Hepatocyte (in vitro differentiated cells): ENCODE results near the gene EVL. TPM values are rescaled to one million over a fixed set of nuclear protein-coding genes. Genes with fewer than 3 reads are reported as not detected.

Experiments used
- DNase-seq: peaks from one replicate; pipeline ENCODE4 v3.0.0-alpha.2; 2016; ENCODE audit warnings: low spot score
- H2AFZ ChIP-seq: fragments of 200-600 bp; sonication (generic); 2 replicates; pipeline ENCODE4 v1.6.0; 2016; ENCODE audit warnings: antibody characterized with exemption, mild to moderate bottlenecking
- H3K27ac ChIP-seq: fragments of 200-600 bp; sonication (generic); 2 replicates; pipeline ENCODE4 v1.5.1; 2016; ENCODE audit warnings: mild to moderate bottlenecking
- H3K27me3 ChIP-seq: fragments of 200-600 bp; sonication (generic); 2 replicates; pipeline ENCODE4 v1.6.1; 2016
- H3K36me3 ChIP-seq: fragments of 200-600 bp; sonication (generic); replicated peaks from 2 replicates; pipeline ENCODE4 v1.5.1; 2016; ENCODE audit warnings: low read depth; ENCODE audit not compliant: insufficient read depth
- H3K4me1 ChIP-seq: fragments of 200-600 bp; sonication (generic); 2 replicates; pipeline ENCODE4 v1.5.1; 2016; ENCODE audit warnings: mild to moderate bottlenecking, moderate library complexity; ENCODE audit not compliant: insufficient read depth
- H3K4me2 ChIP-seq: fragments of 200-600 bp; sonication (generic); 2 replicates; pipeline ENCODE4 v1.6.0; 2016
- H3K4me3 ChIP-seq: fragments of 200-600 bp; sonication (generic); 2 replicates; pipeline ENCODE4 v1.5.1; 2016; ENCODE audit warnings: mild to moderate bottlenecking
- H3K79me2 ChIP-seq: fragments of 200-600 bp; sonication (generic); 2 replicates; pipeline ENCODE4 v1.6.0; 2017; ENCODE audit warnings: mild to moderate bottlenecking
- H3K9me2 ChIP-seq: fragments of 200-600 bp; sonication (generic); replicated peaks from 2 replicates; pipeline ENCODE4 v1.6.0; 2017; ENCODE audit warnings: mild to moderate bottlenecking; ENCODE audit not compliant: insufficient read depth
- H3K9me3 ChIP-seq: fragments of 200-600 bp; sonication (generic); 2 replicates; pipeline ENCODE4 v1.5.1; 2016; ENCODE audit warnings: low read depth, mild to moderate bottlenecking
- H4K20me1 ChIP-seq: fragments of 200-600 bp; sonication (generic); 2 replicates; pipeline ENCODE4 v1.6.0; 2016; ENCODE audit warnings: mild to moderate bottlenecking; ENCODE audit not compliant: insufficient read depth, poor library complexity, severe bottlenecking
- CTCF ChIP-seq: fragments of 200-600 bp; sonication (generic); IDR thresholded peaks from 2 replicates; pipeline ENCODE4 v1.5.1; 2016; ENCODE audit warnings: antibody characterized with exemption, mild to moderate bottlenecking; ENCODE audit not compliant: poor library complexity
- EZH2 ChIP-seq: fragments of 200-600 bp; sonication (generic); IDR thresholded peaks from 2 replicates; pipeline ENCODE4 v1.6.1; 2016; ENCODE audit warnings: antibody characterized with exemption, mild to moderate bottlenecking, borderline replicate concordance
- EZH2phosphoT487 ChIP-seq: fragments of 200-600 bp; sonication (generic); IDR thresholded peaks from one replicate; pipeline ENCODE4 v1.6.1; 2018; ENCODE audit warnings: antibody characterized with exemption, mild to moderate bottlenecking, low read depth, moderate library complexity; ENCODE audit not compliant: unreplicated experiment, severe bottlenecking
- WGBS: methylation state at CpG from one replicate; pipeline ENCODE4 v1.1.6; 2016; ENCODE audit warnings: low lambda C conversion rate; ENCODE audit errors: missing lambda C conversion rate; 5-methylcytosine and 5-hydroxymethylcytosine counted together
- polyA plus RNA-seq: library from polyadenylated mRNA; unstranded; fragments of >200 nt; fragmentation: Nextera tagmentation; extraction: Ambion mirVana; gene quantifications from 2 replicates; pipeline ENCODE4 v1.2.1, GENCODE V29; 2016
- total RNA-seq: library from RNA; depleted of rRNA; stranded (reverse); fragments of >200 nt; gene quantifications from 2 replicates; pipeline ENCODE4 v1.2.3, GENCODE V29; 2014

EVL gene
- total and polyA plus RNA-seq, 2 experiments from 2014 or later = 60.5 to 77.2 TPM

GRCh38 chr14:100153560-100153959 is 88.3 kb downstream of the EVL start:
- Histone ChIP-seq H4K20me1 (no peaks in the 10 kb centered on the region), H3K27ac (no peak overlapping the region), H3K79me2 (no peaks in the 10 kb centered on the region), H3K36me3 (no peaks in the 10 kb centered on the region), H2AFZ (no peak overlapping the region), H3K4me1 (peaks cover 17% of the 10 kb centered on the region), H3K9me2 (no peaks in the 10 kb centered on the region), H3K4me3 (no peak overlapping the region), H3K9me3 (no peaks in the 10 kb centered on the region), H3K27me3 (peaks cover 4% of the 10 kb centered on the region), H3K4me2 (no peak overlapping the region)
- 94% methylated on average over 6 of the region's 6 CpGs for WGBS
- DNase-seq = no peak
- no peak for TF ChIP-seq EZH2
- TF ChIP-seq EZH2phosphoT487 = no peak
- TF ChIP-seq CTCF = no peak

GRCh38 chr14:100155049-100155621 is 89.9 kb downstream of the EVL start:
- DNase-seq = peak; percentile 56
- Histone ChIP-seq H3K4me2 (peak overlapping the region; percentile 43), H3K79me2 (no peaks in the 10 kb centered on the region), H2AFZ (no peak overlapping the region), H4K20me1 (no peaks in the 10 kb centered on the region), H3K27me3 (peaks cover 14% of the 10 kb centered on the region), H3K9me3 (no peaks in the 10 kb centered on the region), H3K9me2 (no peaks in the 10 kb centered on the region), H3K4me3 (no peak overlapping the region), H3K27ac (peak overlapping the region; percentile 70), H3K4me1 (peaks cover 25% of the 10 kb centered on the region), H3K36me3 (no peaks in the 10 kb centered on the region)
- WGBS = 62% methylated on average over 8 of the region's 8 CpGs
- TF ChIP-seq EZH2 = no peak
- TF ChIP-seq CTCF = peak; percentile 54
- no peak for TF ChIP-seq EZH2phosphoT487

- no peaks in the 10 kb centered on the region for H3K79me2 ChIP-seq
- peak overlapping the region; percentile 70 for H3K27ac ChIP-seq
- H3K4me2 ChIP-seq = peak overlapping the region; percentile 43
- peaks cover 25% of the 10 kb centered on the region for H3K4me1 ChIP-seq
- H3K4me3 ChIP-seq = no peak overlapping the region
- WGBS = 67% methylated on average over 12 of the region's 12 CpGs
- no peaks in the 10 kb centered on the region for H3K36me3 ChIP-seq
- no peaks in the 10 kb centered on the region for H3K9me3 ChIP-seq
- DNase-seq = peak; percentile 58
- no peak for TF ChIP-seq EZH2
- TF ChIP-seq EZH2phosphoT487 = no peak
- no peak for TF ChIP-seq CTCF
- H4K20me1 ChIP-seq = no peaks in the 10 kb centered on the region
- no peaks in the 10 kb centered on the region for H3K9me2 ChIP-seq
- peaks cover 22% of the 10 kb centered on the region for H3K27me3 ChIP-seq
- H2AFZ ChIP-seq = no peak overlapping the region
Observed at GRCh38 chr14:100155756-100156616, 90.8 kb downstream of the EVL start.
